Tibial artery (tissue), 4 donors: ENCODE data around the gene AMPD1.

Experiments
- DNase-seq, 2 donors: peaks; one replicate each; pipeline ENCODE4 v3.0.0-alpha.2; 2019
- H3K27ac ChIP-seq, 2 donors: fragments of 200-600 bp; sonication (generic) in 1 of 2; 1 replicate in 1 of 2; 2 replicates in 1 of 2; pipeline ENCODE4 v1.5.1; 2018 to 2019; ENCODE audit warnings: mild to moderate bottlenecking in 1 of 2
- H3K27me3 ChIP-seq, 2 donors: fragments of 200-600 bp; sonication (generic) in 1 of 2; one replicate each; pipeline versions ENCODE4 v1.5.1 to v1.6.0; 2016 to 2019
- H3K36me3 ChIP-seq, 3 donors: fragments of 200-600 bp; sonication (generic) in 2 of 3; one replicate each; pipeline ENCODE4 v1.5.1; 2016 to 2019; ENCODE audit warnings: mild to moderate bottlenecking in 2 of 3
- H3K4me1 ChIP-seq, 4 donors: fragments of 200-600 bp; sonication (generic) in 2 of 4; 1 replicate in 3 of 4; 2 replicates in 1 of 4; pipeline ENCODE4 v1.5.1; 2016 to 2019
- H3K4me3 ChIP-seq, 2 donors: fragments of 200-600 bp; sonication (generic) in 1 of 2; 1 replicate in 1 of 2; 2 replicates in 1 of 2; pipeline ENCODE4 v1.5.1; 2018 to 2019; ENCODE audit warnings: mild to moderate bottlenecking in 2 of 2
- H3K9me3 ChIP-seq, 3 donors: fragments of 200-600 bp; sonication (generic) in 1 of 3; one replicate each; pipeline ENCODE4 v1.5.1; 2016 to 2019
- intact Hi-C: fragments of 100-400 bp; cut with DNase I; formaldehyde crosslinking; loops from one replicate; pipeline ENCODE4 v1.15.0; 2023; ENCODE audit warnings: low total_unique reads
- TF ChIP-seq, protein P1 (sequence below), 2 experiments: fragments of 200-600 bp in 1 of 2; fragments of 450-650 bp in 1 of 2; IDR thresholded peaks; one replicate each; pipeline ENCODE4 v1.5.1; 2017 to 2019; ENCODE audit warnings: antibody characterized with exemption in 2 of 2, mild to moderate bottlenecking in 1 of 2, moderate library complexity in 1 of 2

The AMPD1 gene

DNA sequence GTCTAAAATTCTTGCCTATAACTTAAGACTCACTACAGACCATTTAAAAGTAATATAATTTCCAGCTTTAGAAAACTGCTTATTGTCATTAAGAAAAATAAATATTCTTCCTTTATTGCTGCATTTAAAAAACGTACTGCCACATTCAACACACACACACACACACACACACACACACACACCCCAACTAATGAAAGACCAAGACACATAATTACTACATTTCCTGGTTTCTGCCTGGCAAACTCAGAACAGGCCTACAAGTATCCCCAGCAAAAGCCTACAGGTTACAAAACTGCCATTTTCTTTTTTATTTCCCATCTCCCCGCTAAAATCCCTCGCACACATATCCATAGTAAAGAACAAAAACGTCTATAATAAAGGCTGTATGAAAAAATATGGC lies 27.0 kb downstream of the AMPD1 start:
- DNase-seq = no peak
- TF ChIP-seq, protein P1, sequence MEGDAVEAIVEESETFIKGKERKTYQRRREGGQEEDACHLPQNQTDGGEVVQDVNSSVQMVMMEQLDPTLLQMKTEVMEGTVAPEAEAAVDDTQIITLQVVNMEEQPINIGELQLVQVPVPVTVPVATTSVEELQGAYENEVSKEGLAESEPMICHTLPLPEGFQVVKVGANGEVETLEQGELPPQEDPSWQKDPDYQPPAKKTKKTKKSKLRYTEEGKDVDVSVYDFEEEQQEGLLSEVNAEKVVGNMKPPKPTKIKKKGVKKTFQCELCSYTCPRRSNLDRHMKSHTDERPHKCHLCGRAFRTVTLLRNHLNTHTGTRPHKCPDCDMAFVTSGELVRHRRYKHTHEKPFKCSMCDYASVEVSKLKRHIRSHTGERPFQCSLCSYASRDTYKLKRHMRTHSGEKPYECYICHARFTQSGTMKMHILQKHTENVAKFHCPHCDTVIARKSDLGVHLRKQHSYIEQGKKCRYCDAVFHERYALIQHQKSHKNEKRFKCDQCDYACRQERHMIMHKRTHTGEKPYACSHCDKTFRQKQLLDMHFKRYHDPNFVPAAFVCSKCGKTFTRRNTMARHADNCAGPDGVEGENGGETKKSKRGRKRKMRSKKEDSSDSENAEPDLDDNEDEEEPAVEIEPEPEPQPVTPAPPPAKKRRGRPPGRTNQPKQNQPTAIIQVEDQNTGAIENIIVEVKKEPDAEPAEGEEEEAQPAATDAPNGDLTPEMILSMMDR (IDR thresholded peaks at IDR 0.05) = no peak
- intact Hi-C loops = no loop called here
- Histone ChIP-seq H3K9me3 (no peaks in the 10 kb centered on the region), H3K27me3 (no peaks in the 10 kb centered on the region), H3K4me3 (no peak overlapping the region), H3K27ac (no peak overlapping the region), H3K4me1 (peaks cover 0 to 8% (median 3%) of the 10 kb centered on the region in 4 donors), H3K36me3 (no peaks in the 10 kb centered on the region)

GRCh38 chr1:114666954-114667353 lies 28.4 kb downstream of the AMPD1 start:
- H3K4me3 ChIP-seq = no peak overlapping the region

GRCh38 chr1:114660238-114660637 lies 35.1 kb downstream of the AMPD1 start:
- Histone ChIP-seq H3K4me3 (no peak overlapping the region), H3K27ac (no peak overlapping the region), H3K9me3 (no peaks in the 10 kb centered on the region), H3K4me1 (no peaks in the 10 kb centered on the region), H3K36me3 (no peaks in the 10 kb centered on the region), H3K27me3 (no peaks in the 10 kb centered on the region)
- intact Hi-C loops = no loop called here
- TF ChIP-seq, protein P1 (IDR thresholded peaks at IDR 0.05) = no peak
- no peak for DNase-seq

More at GRCh38 chr1:114666954-114667353, 28.4 kb downstream of the AMPD1 start:
- Histone ChIP-seq H3K27me3 (no peaks in the 10 kb centered on the region), H3K4me1 (peaks cover 0 to 8% (median 3%) of the 10 kb centered on the region in 4 donors), H3K27ac (no peak overlapping the region), H3K9me3 (no peaks in the 10 kb centered on the region), H3K36me3 (no peaks in the 10 kb centered on the region)
- intact Hi-C loops = no loop called here
- TF ChIP-seq, protein P1 (IDR thresholded peaks at IDR 0.05) = no peak
- no peak for DNase-seq

GRCh38 chr1:114651893-114652292 lies 43.5 kb downstream of the AMPD1 start:
- H3K36me3 ChIP-seq = no peaks in the 10 kb centered on the region
- intact Hi-C loops = no loop called here

GRCh38 chr1:114648503-114648902 lies 46.8 kb downstream of the AMPD1 start:
- no peak overlapping the region for H3K27ac ChIP-seq
- H3K9me3 ChIP-seq = no peaks in the 10 kb centered on the region
- H3K4me3 ChIP-seq = no peak overlapping the region
- H3K27me3 ChIP-seq = no peaks in the 10 kb centered on the region
- intact Hi-C loops = no loop called here
- H3K36me3 ChIP-seq = no peaks in the 10 kb centered on the region
- H3K4me1 ChIP-seq = no peaks in the 10 kb centered on the region
- TF ChIP-seq, protein P1 (IDR thresholded peaks at IDR 0.05) = no peak
- no peak for DNase-seq

More at GRCh38 chr1:114651893-114652292, 43.5 kb downstream of the AMPD1 start:
- TF ChIP-seq, protein P1 (IDR thresholded peaks at IDR 0.05) = no peak
- Histone ChIP-seq H3K9me3 (no peaks in the 10 kb centered on the region), H3K4me1 (no peaks in the 10 kb centered on the region), H3K27ac (no peak overlapping the region), H3K4me3 (no peak overlapping the region), H3K27me3 (no peaks in the 10 kb centered on the region)
- DNase-seq = no peak

DNA sequence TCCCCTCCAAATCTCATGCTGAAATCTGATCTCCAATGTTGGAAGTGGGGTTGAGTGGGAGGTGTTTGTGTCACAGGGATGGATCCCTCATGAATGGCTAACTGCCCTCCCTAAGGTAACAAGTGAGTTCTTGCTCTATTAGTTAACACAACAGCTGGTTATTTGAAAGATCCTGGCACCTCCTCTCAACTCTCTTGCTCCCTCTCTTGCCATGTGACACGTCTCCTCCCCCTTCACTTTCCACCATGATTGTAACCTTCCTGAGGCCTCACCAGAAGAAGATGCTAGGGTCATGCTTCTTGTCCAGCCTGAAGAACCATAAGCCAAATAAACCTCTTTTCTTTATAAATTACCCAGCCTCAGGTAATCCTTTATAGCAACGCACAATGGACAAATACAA lies 54.0 kb downstream of the AMPD1 start:
- TF ChIP-seq, protein P1 (IDR thresholded peaks at IDR 0.05) = no peak
- intact Hi-C loops = no loop called here

More for the DNA sequence above, 54.0 kb downstream of the AMPD1 start:
- Histone ChIP-seq H3K36me3 (no peaks in the 10 kb centered on the region), H3K27ac (no peak overlapping the region), H3K9me3 (no peaks in the 10 kb centered on the region), H3K4me3 (no peak overlapping the region), H3K4me1 (no peaks in the 10 kb centered on the region), H3K27me3 (no peaks in the 10 kb centered on the region)
- DNase-seq = no peak
